Astrocyte of the spinal cord (primary cell): Measurements from ENCODE around the gene SMARCC2.

ENCODE experiments used
- DNase-seq: peaks from one replicate; pipeline ENCODE4 v3.0.0; 2011; ENCODE audit warnings: low read depth, low spot score
- H3K4me3 ChIP-seq: 2 replicates; pipeline ENCODE4 v1.5.1; 2011; ENCODE audit warnings: low read depth, mild to moderate bottlenecking, low read length, moderate library complexity
- CTCF ChIP-seq: IDR thresholded peaks from 2 replicates; pipeline ENCODE4 v1.5.1; 2012; ENCODE audit warnings: low read depth, mild to moderate bottlenecking, low read length, inconsistent platforms
- in situ Hi-C: cut with HindIII; loops from 2 replicates; pipeline ENCODE4 v1.10.0; 2017; ENCODE audit warnings: low sequenced_read_pairs

Gene SMARCC2

GRCh38 chr12:56161690-56162351 is 27.5 kb downstream of the SMARCC2 start:
- no peak overlapping the region for H3K4me3 ChIP-seq
- in situ Hi-C loops, result no loop called here
- DNase-seq, result no peak
- TF ChIP-seq CTCF, result no peak

DNA sequence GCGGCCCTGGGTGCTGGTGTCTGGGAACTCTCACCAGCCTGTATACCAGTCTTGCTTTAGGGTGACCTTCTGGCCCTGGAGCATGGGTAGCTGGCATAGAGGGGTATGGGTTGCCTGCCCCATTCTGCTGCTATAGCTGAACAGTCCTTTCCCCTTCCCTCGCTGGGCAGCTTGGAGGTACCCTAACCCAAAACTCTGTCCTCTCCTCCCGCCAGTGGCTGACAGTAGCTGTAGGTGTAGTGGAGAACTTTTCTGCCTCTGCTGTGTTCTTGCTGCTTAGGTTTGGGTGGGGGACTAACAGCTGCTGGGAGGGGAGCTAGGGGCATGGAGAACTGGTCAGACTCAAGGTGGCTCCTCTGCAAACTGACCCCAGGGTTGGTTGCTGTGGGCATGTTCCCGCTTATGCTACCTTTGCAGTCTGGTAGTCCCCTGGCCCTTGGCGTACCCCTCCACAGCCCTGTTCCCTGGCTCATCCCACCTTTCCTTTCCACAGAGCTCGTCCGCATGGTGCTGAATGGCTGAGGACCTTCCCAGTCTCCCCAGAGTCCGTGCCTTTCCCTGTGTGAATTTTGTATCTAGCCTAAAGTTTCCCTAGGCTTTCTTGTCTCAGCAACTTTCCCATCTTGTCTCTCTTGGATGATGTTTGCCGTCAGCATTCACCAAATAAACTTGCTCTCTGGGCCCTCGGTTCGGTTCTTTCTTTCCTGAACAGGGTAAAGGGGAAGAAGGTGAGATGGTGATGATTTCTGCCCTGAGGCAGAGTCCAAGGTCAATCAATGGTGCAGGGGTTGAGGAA is 28.2 kb downstream of the SMARCC2 start:
- in situ Hi-C loops, result no loop called here
- TF ChIP-seq CTCF, result no peak
- DNase-seq, result no peak
- H3K4me3 ChIP-seq, result peak overlapping the region; percentile 83

DNA sequence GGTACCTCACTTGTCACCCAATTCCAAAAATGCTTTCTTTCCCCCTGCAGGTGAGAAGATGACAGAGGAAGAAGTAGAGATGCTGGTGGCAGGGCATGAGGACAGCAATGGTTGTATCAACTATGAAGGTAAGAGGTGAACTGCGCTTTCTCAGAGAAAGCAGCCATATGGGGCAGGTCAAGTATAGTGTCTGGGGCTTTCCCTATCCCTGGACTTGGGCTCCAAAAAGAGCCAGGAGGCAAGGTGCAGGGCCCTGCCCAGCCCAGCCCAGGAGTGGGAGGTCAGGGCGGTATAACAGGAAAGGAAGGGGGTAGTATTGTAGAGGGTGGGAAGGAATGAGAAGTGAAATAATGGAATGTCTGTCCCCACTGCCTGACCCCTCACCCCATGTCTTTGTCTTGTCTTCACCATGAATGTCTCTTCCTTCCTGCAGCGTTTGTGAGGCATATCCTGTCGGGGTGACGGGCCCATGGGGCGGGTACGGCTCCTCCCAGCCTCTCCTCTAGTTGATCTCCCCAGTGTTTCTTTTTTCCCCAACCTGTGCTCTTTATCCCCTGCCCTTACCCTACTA is 29.0 kb downstream of the SMARCC2 start:
- H3K4me3 ChIP-seq, result peak overlapping the region; percentile 83
- in situ Hi-C loops, result no loop called here
- no peak for DNase-seq
- TF ChIP-seq CTCF, result no peak

DNA sequence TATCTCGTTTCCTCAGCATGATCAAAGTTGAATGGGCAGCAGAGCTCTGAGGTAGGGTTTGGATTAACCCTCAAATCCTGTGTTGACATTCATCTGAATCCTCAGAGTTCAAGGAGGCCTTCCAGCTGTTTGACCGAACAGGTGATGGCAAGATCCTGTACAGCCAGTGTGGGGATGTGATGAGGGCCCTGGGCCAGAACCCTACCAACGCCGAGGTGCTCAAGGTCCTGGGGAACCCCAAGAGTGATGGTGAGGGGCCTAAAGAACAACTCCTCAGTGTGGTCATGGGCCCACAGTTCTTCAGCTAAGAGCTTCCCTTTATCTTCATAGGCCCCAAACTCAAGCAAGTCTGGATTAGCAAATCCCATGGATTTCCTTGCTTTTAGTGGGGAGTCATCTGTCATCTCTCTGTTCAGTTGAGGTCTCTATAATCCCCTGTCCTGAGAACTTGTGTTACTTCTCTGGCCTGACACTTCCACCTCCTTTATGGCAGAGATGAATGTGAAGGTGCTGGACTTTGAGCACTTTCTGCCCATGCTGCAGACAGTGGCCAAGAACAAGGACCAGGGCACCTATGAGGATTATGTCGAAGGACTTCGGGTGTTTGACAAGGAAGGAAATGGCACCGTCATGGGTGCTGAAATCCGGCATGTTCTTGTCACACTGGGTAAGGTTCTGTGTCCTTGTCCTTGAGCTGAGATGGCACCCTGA is 29.6 kb downstream of the SMARCC2 start:
- peak overlapping the region; percentile 83 for H3K4me3 ChIP-seq
- in situ Hi-C loops, result no loop called here
- TF ChIP-seq CTCF, result no peak
- no peak for DNase-seq

- peak; percentile 70 for DNase-seq
- peak overlapping the region; percentile 83 for H3K4me3 ChIP-seq
- in situ Hi-C loops, result no loop called here
- TF ChIP-seq CTCF, result no peak
Measured at GRCh38 chr12:56158926-56159461, 30.3 kb downstream of the SMARCC2 start.
